Measurements from ENCODE around the gene SMC5.
"Not testable (repeated sequence)": the region's sequence is repeated elsewhere in the genome, so short reads cannot be mapped to it uniquely, and the experiment has no call there.

Gene SMC5

GRCh38 chr9:70355801-70356200, 97.0 kb downstream of the SMC5 start:
- DNase-seq (ENCODE audit: insufficient read length, low spot score) (no peak), FAIRE-seq (no peak)

- FAIRE-seq = no peak
- no peak for DNase-seq (ENCODE audit: insufficient read length, low spot score)
Observed at GRCh38 chr9:70362952-70363351, 104.2 kb downstream of the SMC5 start.

- DNase-seq (ENCODE audit: insufficient read length, low spot score) (no peak), FAIRE-seq (no peak)
Observed at GRCh38 chr9:70363760-70364159, 105.0 kb downstream of the SMC5 start.

- DNase-seq (ENCODE audit: insufficient read length, low spot score) (no peak), FAIRE-seq (no peak)
Observed at GRCh38 chr9:70367305-70367930, 108.6 kb downstream of the SMC5 start.

- FAIRE-seq (no peak), DNase-seq (ENCODE audit: insufficient read length, low spot score) (no peak)
Observed at GRCh38 chr9:70374962-70375618, 116.3 kb downstream of the SMC5 start.

GRCh38 chr9:70382046-70382708, 123.4 kb downstream of the SMC5 start:
- no peak for DNase-seq (ENCODE audit: insufficient read length, low spot score)
- FAIRE-seq = no peak

- FAIRE-seq (no peak), DNase-seq (ENCODE audit: insufficient read length, low spot score) (no peak)
Observed at GRCh38 chr9:70382709-70383605, 124.2 kb downstream of the SMC5 start.

- DNase-seq (ENCODE audit: insufficient read length, low spot score) = no peak
- FAIRE-seq = no peak
Observed at GRCh38 chr9:70385426-70385825, 126.6 kb downstream of the SMC5 start.

- FAIRE-seq = no peak
- no peak for DNase-seq (ENCODE audit: insufficient read length, low spot score)
Observed at GRCh38 chr9:70387663-70388062, 128.9 kb downstream of the SMC5 start.

- no peak for FAIRE-seq
Observed at GRCh38 chr9:70389188-70389587, 130.4 kb downstream of the SMC5 start.

GRCh38 chr9:70389621-70390266, 131.0 kb downstream of the SMC5 start:
- no peak for DNase-seq (ENCODE audit: insufficient read length, low spot score)
- no peak for FAIRE-seq

More at GRCh38 chr9:70389188-70389587, 130.4 kb downstream of the SMC5 start:
- DNase-seq (ENCODE audit: insufficient read length, low spot score) = no peak

- DNase-seq (ENCODE audit: insufficient read length, low spot score) (no peak), FAIRE-seq (no peak)
Observed at GRCh38 chr9:70390933-70391341, 132.2 kb downstream of the SMC5 start.

GRCh38 chr9:70392189-70392588, 133.4 kb downstream of the SMC5 start:
- DNase-seq (ENCODE audit: insufficient read length, low spot score) = no peak

GRCh38 chr9:70392850-70393249, 134.1 kb downstream of the SMC5 start:
- no peak for FAIRE-seq
- no peak for DNase-seq (ENCODE audit: insufficient read length, low spot score)

More at GRCh38 chr9:70392189-70392588, 133.4 kb downstream of the SMC5 start:
- FAIRE-seq = no peak

- DNase-seq (ENCODE audit: insufficient read length, low spot score) = no peak
- no peak for FAIRE-seq
Observed at GRCh38 chr9:70395652-70396051, 136.9 kb downstream of the SMC5 start.

GRCh38 chr9:70398145-70398556, 139.4 kb downstream of the SMC5 start:
- FAIRE-seq (no peak), DNase-seq (ENCODE audit: insufficient read length, low spot score) (no peak)

- FAIRE-seq = no peak
Observed at GRCh38 chr9:70399141-70399540, 140.4 kb downstream of the SMC5 start.

GRCh38 chr9:70400107-70400892, 141.5 kb downstream of the SMC5 start:
- DNase-seq (ENCODE audit: insufficient read length, low spot score) (no peak), FAIRE-seq (no peak)

More at GRCh38 chr9:70399141-70399540, 140.4 kb downstream of the SMC5 start:
- DNase-seq (ENCODE audit: insufficient read length, low spot score) = no peak

GRCh38 chr9:70401241-70401640, 142.5 kb downstream of the SMC5 start:
- FAIRE-seq; DNase-seq (ENCODE audit: insufficient read length, low spot score): not testable (repeated sequence)

GRCh38 chr9:70402213-70402612, 143.4 kb downstream of the SMC5 start:
- no peak for FAIRE-seq
- no peak for DNase-seq (ENCODE audit: insufficient read length, low spot score)
